Stimulated activated CD4-positive, alpha-beta T cell treated with anti-CD3 and anti-CD28 coated beads, TNF-alpha, amount 100 ng/mL, for 48 hours (primary cell): ENCODE measurements around the gene DNM3.
"Not testable (repeated sequence)": the region's sequence is repeated elsewhere in the genome, so short reads cannot be mapped to it uniquely, and the experiment has no call there.

Source experiments
- DNase-seq, 3 donors: peaks; one replicate each; pipeline ENCODE4 v3.0.0-alpha.2; 2020; ENCODE audit warnings: low read depth in 3 of 3

The DNM3 gene

DNA sequence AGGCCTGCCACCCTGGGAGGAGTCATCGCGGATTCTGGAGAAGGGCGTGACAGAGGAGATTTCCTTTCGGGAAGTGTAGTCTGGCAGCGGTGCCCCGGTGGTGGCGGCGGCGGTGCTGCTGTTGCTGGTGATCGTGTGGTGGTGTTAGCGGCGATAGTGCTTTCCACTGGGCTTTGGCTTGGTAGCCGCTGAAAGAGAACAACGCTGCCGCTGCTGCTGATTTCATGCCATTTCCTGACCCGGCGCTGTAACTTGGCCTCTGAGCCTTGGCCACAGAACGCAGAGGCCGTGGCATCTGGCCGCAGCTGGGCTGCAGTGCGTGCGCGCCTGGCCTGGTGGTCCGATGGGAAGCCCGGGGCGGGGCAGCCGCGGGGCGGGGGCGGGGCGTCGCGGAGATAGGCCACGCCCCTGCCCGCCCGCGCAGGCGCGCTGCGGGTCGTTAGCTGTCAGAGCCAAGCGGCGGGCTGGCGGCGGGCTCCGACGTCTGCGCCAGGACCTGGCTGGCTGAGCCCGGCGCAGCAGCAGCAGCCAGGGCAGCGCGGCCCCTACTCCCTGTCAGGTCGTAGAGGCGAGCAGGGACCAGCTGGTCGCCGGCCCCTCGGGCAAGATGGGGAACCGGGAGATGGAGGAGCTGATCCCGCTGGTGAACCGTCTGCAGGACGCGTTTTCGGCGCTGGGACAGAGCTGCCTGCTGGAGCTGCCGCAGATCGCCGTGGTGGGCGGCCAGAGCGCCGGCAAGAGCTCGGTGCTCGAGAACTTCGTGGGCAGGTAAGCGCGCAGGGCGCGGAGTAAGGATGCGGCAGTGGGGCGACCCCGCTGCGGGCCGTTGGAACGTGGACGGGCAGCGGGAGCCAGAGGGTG is at the start of gene DNM3:
DNM3 (plus strand) TSS at position 449 of the 861 bp plus-strand sequence; CDS start at position 608, 159 bp downstream.
- peak; percentile 45 to 61 (median 53) for DNase-seq

DNA sequence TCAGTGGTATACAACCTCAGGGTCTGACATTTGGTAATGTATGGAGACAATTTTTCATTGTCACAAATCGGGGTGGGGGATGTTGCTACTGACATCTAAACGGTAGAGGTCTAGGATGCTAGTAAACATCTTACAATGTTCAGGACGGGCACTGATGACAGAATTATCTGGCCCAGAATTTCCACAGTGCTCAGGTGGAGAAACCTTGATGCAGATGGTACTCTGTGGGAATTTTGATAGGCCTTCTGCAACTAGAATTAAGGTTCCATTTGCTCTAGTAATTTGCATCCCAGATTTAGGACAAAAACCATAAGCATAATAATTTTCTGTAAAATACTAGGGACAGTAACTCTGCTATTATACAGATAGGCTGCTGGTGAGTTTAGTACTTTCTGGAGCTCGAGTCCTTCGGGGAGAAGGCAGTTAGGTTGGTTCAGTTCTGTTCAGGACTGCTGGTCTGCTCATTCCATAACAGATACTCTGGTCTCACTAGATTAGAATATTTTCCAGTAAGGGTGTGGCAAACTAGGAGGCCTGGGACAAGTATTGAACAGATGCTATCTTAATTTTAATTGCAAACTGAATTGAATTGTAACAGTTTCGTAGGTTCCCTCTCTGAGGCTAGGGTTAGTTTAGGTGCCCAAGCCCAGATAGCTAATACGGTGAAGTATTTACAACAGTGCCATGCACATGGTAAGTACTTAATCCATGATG is 48.5 kb upstream of the DNM3 start:
- DNase-seq: no peak

DNA sequence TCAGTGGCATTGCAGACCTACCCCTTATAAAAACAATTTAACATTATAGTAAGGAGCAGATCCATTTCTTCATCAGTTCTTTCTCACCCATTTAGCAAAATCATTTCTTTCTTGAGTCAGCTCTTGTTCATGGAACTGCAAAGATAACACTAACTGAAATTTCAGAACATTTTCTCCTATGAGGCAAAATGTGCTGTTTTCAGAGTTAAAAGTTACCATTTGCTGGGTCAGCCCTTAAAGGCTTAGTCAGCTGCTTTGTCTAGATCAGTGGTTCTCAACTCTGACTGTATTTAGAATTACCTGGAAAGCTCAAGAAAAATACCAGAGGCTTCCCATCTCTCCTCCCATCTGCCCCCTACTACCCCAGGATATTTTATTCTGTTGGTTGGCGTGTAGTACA is 47.7 kb upstream of the DNM3 start:
- DNase-seq: no peak

DNA sequence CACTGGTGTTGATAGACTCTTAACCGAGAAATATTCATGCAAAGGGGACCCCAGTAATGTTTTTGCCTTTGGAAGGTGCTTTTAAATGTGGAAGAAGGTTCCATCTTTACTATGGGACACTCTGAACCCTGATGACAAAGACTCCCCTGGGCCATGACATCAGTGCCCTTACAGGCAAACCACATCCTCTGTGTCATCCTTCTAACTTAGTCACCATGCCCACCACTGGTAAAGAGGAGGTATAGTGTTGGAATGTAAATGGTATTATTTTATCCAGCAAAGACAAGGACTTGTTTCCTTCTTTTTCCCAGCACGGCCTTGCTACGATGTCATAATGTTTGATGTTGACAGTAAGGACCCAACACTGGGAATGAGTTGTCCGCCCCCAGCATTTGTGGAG is 47.2 kb upstream of the DNM3 start:
- peak; percentile 30 to 46 (median 34) for DNase-seq

DNA sequence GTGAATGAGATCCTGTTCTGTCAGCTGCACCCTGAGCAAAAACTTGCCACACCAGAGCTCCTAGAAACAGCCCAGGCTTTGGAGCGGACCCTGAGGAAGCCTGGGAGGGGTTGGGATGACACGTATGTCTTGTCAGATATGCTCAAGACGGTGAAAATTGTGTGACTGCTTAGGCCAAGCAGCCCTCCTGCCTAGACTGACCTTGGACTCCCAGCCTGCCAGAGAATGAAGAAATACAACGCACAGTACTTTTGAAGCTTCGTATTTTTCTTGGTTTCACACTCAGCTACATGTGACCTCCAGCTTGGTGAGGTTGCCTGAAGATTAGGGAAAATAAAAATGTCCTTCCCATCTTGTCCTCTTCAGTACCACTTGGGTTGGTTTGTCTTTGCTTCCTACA is 44.7 kb upstream of the DNM3 start:
- no peak for DNase-seq

DNA sequence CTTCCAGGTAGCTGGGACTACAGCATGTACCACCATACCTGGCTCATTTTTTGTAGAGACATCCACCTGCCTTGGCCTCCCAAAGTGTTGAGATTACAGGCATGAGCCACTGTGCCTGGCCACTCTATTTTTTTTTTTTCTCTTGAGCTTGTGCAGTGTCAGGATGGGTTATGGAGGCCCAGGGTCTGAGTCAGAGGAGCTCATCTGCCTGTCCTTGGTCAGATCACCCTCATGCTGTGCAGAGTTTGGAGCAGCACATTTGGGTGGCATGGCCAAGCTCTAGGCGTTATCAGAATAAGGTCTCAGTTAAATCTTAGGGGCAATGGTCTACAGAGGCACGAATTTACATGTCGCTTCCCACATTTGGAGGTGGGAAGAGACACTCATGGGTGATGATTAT is 43.0 kb upstream of the DNM3 start:
- no peak for DNase-seq

DNA sequence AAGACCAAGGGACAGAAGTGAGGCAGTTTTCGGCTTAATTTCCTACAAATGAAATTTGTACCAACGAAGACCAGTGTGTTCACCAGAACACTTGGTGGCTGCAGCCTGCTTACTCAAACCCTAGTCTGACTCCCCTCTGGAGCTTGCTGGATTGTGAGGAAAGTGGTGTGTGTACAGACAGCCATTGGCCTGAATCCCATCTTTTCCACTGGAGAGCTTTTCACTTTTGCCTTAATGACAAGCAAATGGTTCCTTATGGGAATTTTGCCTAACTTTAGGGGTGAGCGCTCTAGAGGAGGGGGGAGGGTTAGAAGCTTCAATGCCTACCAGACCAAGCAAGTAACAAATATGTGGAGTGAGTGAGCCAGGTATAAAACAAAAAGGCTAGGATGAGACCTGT is 42.5 kb upstream of the DNM3 start:
- no peak for DNase-seq

DNA sequence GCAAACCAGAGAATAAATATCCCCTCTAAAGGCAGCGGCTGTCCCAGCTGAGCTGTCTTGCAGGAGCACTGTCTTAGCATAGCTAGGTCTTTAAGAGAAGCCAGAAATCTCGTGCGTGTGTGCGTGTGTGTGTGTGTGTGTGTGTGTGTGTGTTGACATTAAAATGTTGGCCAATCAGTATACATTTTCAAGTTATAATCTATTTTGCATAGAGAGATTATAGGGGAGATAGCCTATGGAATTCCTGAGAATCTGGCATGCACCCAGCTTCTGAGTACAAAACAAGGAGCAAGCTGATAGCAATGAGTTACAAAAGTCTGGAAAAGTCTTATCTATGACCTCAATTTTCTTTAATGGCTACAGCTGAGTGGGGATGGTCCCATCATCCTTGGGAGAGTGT is 42.1 kb upstream of the DNM3 start:
- DNase-seq: no peak

DNA sequence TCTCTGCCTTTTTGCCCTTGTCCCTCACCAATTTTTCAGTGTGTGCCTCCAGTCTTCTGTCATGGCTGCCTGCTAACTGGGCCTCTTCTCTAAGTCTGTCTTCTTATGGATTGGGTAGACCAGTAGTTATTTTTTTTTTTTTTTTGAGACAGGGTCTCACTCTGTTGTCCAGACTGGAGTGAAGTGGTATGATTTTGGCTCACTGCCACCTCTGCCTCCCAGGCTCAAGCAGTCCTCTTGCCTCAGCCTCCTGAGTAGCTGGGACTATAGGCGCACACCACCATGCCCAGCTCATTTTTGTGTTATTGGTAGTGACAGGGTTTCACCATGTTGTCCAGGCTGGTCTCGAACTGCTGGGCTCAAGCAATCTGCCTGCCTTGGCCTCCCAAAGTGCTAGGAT is 41.6 kb upstream of the DNM3 start:
- not testable (repeated sequence) for DNase-seq

DNA sequence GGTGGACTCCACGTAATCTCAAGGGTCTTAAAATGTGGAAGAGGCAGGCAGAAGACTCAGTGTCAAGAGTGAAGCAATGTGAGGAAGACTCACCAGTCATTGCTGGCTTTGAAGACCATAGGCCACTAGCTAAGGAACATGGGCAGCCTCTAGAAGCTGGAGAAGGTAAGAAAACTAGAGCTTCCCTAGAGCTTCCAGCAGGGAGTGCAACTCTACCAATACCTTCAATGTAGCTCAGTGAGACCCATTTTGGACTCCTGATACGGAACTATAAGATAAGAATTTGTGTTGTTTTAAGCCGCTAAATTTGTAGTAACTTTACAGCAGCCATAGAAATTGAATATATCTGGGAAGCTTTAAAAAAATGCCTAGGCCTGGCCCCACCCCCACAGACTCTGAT is 41.0 kb upstream of the DNM3 start:
- DNase-seq: no peak

DNA sequence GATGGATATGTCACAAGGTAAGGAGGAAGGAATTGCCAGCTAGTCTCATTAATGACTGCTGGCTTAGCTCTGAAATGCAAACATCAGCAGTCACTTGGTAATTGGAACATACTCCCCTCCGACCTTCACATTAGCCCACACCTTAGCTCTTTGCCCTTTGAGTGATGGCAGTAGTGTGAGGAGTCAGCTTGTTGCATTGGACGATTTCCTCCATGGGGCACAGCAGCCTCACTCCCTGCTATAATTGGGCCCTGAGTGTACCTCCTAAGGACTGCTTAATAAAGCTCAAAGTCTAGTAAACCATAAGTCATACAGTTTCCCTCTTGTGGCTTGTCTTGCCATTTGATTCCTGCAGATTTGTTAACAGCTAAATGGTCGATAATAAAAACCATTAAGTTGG is 40.4 kb upstream of the DNM3 start:
- DNase-seq: no peak

DNA sequence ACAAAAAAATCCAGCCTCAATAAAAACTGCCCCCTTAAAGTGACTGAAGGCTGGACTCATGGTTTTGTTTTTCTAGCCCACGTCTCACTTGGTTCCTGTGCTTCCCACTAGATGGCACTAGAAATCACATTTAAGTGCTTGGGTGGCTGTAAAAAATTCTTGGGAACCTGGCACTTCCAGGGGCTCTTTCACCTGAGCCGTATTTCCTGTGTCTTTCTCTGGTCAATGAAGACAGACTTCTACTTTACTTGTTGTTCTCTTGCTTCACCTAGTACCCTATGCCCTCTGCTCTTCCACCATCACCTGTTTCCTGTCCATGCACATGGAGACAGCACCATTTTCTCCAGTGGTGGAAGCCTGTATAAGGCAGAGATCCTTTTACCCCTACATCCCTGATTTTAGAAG is 39.8 kb upstream of the DNM3 start:
- no peak for DNase-seq

DNA sequence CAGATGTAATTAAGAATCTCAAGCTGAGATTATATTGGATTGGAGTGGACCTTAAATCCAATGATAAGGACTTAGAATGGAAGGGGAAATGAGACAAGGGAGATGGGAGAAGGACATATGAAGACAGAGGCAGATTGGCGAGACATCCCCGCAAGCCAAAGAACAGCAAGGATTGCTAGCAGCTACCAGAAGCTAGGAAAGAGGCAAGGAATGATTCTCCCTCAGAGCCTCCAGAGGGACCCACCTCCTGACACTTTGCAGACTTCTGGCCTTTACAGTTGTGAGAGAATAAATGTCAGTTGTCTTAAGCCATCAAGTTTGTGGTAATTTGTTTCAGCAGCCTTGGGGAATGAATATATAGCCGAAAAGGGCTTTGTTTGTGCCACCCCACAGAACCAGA is 39.1 kb upstream of the DNM3 start:
- DNase-seq: no peak

DNA sequence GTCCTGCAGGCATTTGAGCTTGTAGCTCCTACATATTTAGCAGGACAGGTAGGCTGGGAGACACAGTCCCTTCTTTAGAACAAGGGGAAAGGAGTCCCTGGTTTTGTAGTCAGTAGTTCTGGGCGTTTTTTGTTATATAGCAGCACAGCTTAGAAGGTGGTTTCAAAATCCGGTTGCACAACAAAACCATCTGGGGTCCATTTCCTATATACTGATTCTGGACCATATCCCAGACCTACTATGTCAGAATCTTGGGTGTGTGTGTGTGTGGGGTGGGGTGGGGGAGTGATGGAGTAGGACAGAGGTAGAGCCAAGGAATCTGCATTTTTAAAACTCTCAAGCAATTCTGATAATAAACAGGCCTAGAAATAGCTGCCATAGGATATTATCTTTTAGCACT is 38.3 kb upstream of the DNM3 start:
- DNase-seq: no peak

DNA sequence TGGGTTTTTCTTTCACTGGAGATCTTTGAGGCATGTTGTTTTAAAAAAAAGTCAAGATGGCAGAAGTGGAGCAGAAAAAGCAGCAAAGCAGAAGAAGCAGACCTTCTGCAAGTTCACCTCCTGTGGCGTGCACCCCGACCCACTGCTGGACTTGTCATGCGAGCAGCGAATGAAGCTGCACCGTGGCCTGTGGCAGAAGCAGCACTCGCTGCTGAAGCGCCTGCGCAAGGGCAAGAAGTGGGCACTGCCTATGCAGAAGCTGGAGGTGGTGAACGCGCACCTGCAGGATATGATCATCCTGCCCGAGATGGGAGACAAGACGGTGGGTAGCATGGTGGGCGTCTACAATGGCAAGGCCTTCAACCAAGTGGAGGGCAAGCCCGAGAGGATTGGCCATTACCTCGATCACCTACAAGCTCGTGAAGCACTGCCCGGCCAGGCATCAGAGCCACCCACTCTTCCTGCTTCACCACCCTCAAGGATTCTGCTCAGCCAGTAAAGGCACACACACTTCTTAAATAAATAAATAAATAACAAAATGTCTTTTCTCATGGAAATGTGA is 37.8 kb upstream of the DNM3 start:
- no peak for DNase-seq

DNA sequence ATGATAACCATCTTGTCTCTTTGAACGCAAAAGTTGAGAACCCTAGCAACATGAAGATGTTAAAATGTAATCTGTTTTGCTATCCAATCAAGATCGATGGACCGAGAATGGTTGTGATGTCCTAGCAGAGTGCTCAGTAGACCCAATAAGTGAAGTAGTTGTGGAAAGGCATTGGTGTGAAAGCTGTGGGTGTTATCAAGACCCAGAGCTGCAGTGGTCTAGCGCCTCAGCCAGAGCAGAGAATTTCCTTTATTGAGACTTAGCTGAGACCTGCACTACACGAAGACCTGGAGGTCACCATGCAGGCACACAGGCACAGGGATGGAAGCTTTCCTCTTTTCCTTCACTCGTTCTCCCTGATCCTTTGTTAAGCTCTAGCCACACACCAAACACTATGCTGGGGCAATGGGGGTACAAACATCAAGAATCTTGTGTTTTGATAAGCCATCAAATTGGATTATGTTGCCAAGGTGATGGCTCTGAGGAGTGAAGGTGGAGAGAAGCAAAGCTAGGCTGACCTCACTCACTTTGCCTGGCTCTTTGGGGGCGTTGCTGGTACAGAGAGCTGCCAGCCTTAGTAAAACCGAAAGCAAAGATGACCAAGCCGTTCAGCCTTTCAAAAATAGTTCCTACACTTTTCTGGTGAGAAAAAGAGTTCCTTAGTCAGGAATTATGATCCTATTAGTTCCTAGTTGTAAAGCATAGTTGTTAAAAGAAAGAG is 35.7 kb upstream of the DNM3 start:
- DNase-seq: no peak

DNA sequence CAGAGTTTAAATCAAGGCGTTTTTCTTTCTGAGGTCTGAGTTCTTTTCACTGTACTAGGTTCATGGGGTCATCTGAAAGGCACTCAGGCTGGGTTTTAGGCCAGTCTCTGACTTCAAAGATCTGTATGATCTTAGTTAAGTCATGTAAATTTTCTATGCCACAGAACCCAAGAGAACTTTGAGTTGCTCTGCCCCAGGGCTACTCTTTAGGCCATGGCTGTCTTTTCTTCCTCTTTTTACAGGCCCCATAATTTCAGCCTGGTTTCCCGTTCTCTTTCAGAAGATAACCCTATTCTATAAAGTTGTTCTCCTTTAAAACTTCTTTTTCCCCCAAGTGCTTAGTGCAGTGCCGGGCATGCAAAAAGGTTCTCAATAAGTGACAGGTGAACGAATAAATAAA is 33.7 kb upstream of the DNM3 start:
- DNase-seq: no peak

DNA sequence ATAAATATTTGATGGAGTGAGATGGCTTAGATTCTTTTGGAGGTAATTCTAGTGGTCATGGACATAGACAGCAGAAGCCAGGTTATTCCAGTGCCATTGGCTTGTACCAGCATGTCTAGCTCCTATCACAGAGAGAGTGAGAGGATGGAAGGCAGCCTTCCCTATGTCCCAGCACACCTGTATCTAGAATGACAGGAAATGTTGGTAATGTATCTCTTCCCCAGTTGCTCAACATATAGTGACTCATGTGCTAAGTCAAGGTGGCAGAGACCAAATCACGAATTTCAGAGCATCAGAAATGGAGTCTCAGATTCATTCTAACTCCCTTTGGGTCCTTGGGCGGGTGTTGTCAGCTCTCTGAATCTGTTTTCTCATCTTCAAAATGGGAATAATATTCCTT is 31.5 kb upstream of the DNM3 start:
- DNase-seq: no peak

DNA sequence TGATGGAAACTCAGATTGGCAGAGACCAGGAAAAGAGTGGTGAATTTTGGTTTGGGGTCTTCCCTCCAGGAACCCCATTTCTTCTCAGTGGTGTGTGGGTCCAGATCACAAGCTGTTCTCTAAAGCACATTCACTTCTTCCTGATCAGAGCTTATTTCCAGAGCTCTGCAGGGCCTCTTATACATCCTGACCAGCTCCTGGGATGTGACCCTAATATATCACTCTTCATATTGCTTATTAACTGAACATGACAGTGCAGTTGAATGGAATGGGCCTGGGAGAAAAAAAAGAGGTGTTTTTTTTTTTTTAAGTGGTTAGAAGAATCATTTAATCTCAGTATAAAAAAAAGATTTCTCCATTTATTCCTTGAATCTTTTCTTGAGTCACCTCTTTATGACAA is 29.6 kb upstream of the DNM3 start:
- no peak for DNase-seq

DNA sequence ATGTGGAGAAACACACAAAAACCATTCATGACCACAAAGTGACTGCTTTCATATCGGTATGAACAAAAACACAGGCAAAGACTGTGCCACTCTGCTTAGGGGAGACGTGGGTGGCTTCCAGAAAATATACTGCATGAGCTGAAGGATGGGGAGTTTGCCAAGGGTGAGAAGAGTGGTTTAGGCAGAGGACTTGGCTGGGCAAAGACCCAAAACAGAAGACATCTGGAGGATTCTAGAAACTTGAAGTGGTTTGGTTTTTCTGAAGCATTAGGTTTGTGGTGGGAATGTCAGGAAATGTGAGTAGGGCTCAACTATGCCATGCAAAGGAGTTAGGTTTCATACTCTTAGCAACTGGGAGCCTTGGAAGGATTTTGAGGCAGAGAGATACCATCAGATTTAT is 26.6 kb upstream of the DNM3 start:
- DNase-seq: no peak

DNA sequence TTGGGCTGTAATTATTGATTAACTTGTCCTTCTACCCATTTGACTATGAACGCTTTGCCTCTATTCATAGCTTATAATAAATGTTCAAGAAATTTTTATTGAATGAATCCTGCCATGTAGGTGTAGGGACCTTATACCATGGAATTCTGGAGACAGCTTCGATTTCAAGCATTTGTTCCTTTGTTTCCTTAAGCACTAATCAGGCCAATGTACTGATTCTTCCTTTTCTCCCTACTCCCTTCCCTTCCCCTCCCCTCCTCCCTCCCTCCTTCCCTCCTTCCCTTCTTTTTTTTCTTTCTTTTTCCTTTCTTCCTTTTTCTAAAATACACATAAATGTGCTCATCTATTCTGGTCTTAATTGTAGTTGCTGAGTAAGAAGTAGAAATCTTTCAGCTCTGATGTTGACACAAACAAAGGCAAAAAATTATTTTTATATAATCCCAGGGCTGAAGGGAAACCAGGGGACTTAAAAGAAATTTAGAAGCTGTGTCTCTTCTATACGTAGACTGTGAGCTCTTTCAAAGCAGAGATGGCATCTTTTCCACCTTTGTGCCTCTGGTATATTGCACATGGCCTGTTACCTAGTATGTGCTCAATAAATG is 24.9 kb upstream of the DNM3 start:
- no peak for DNase-seq
